HG03442 (cell line): Measurements from ENCODE around the gene ADAMTS3.

Experiments
- ATAC-seq: cut with Tn5 transposase; IDR thresholded peaks from one replicate; pipeline ENCODE4 v1.9.1; 2021; ENCODE audit warnings: mild to moderate bottlenecking, moderate library complexity; ENCODE audit not compliant: unreplicated experiment

Gene ADAMTS3

GRCh38 chr4:72352711-72353110 is 216.3 kb downstream of the ADAMTS3 start:
- no peak for ATAC-seq

DNA sequence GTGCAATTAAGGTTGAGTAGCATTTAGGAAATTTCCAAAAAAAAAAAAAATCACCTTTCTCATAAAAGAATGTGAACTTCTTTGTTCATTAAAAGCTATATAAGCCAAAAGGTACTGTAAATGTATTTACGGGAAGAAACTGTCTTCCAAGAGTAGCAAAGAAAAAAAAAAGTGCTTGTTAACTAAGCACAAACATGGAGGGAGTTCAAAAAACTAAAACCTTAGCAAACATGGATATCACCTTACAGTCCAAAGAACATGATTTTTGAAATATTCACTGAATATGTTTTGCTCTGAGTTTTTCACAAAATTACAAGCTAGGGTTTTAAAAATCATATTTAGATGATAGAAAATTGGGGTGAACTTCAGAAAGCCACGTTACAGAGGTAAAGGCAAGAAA is 217.5 kb downstream of the ADAMTS3 start:
- ATAC-seq: no peak

GRCh38 chr4:72348701-72349100 is 220.3 kb downstream of the ADAMTS3 start:
- ATAC-seq: no peak

GRCh38 chr4:72344418-72344817 is 224.6 kb downstream of the ADAMTS3 start:
- ATAC-seq: no peak

- no peak for ATAC-seq
Measured at GRCh38 chr4:72341432-72341820, 227.6 kb downstream of the ADAMTS3 start.

- ATAC-seq: no peak
Measured at GRCh38 chr4:72340803-72341431, 228.1 kb downstream of the ADAMTS3 start.

DNA sequence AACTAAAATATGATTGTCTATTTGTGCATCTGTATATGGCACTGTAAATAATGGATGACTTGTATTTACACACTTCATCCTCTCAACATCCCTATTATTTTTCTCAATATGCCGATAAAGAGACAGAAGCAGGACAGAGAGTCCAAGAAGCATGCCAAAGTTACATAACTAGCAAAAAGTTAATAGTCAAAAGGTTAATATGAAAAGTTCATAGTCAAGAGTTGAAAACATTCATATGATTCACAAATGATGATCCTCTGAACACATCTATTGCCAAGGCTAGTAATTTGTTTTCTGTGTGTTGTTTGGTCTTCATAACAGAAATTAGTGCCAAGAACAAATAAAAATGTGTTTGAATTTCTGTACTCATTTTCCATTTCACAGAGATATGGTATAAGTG is 231.0 kb downstream of the ADAMTS3 start:
- no peak for ATAC-seq

DNA sequence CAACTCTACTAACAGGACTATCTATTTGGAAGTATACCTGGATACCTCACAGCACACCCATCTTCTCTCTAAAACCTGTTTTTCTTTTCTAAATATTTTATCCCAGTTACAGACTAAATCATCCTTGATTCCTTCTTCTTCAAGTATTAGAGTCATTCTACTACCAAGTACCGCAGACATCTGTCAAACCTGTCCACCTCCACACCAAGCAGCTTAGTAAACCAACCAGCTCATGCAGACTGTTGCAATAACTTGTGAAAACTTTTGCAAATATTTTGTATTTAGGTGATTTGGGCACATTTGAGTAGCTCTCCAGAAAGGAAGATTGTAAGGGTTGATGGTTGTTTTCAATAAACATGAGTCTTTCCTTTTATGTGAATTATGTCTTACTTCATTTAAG is 238.6 kb downstream of the ADAMTS3 start:
- ATAC-seq: no peak

- ATAC-seq: no peak
Measured at GRCh38 chr4:72326692-72327632, 242.1 kb downstream of the ADAMTS3 start.

GRCh38 chr4:72325215-72325614 is 243.8 kb downstream of the ADAMTS3 start:
- ATAC-seq: no peak

DNA sequence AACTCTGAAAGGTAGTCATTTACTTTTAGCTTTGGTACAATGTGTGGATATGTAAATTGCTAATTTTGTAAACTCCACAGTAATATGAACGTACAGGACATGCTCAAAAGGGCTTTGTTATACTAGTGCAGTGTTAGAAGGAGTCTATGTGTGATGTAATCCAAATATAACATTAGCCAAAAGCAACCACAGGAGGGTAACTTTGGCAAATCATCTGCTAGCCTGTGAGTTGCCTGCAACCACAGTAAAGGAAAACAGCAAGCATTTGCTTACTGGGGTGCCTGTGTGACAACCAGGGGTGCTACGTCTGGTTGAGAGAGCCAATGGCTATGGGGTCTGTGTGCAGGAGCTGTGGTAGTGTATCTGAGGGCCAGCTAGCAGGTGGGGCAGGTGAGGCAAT is 245.8 kb downstream of the ADAMTS3 start:
- no peak for ATAC-seq

- ATAC-seq: no peak
Measured at GRCh38 chr4:72320223-72320948, 248.6 kb downstream of the ADAMTS3 start.

GRCh38 chr4:72319601-72320021 is 249.4 kb downstream of the ADAMTS3 start:
- ATAC-seq: no peak

DNA sequence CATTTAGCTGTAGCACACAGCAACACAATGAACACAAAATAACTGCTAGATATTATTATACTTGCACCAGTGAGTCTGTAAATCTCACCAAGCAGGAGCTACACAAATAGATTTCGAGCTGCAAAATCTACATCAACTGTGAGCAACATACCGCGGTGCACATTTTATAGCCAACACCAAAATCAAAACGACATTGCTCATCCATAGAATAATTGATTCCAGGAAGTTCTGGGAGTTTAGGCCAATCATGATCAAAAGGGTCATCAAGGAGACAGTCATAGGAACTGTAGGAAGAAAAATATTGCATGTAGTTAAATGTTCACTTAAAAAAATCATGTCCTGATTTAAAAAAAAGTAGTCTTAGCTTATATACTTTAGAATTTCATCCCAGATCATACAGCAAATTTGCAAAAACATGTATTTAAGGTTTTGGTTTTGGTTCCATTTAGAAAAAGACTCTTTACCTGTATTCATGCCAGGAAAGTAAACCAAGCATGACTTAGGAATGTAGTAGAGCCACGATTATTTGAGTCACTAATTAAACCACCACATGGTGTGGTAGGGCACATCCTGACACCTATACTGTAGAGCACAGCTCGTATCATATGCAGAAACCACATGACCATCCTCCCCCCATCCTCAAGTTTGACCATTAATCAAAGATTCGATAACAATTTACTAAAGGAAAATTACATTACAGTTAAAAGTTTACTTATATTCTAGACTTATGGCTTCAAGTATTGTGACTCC is 250.4 kb downstream of the ADAMTS3 start:
- no peak for ATAC-seq

DNA sequence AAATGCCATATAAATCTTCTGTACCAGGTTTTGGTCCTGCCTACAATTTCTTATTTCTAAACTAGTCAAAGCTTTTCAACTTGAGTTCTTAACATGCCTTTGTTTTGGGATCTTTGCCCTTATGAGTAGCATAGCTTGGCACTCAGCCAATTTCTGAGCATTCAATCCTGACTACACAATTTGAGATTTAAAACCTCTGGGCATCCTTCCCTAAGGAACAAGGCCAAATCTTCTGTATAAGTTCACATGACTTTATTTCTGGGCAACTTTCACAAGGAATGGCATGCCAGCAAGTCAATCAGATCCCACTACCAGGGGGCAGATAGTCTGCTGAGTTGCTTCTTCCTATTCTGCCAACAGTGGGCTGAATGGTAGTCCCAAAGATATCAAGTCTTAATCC is 254.2 kb downstream of the ADAMTS3 start:
- ATAC-seq: no peak

DNA sequence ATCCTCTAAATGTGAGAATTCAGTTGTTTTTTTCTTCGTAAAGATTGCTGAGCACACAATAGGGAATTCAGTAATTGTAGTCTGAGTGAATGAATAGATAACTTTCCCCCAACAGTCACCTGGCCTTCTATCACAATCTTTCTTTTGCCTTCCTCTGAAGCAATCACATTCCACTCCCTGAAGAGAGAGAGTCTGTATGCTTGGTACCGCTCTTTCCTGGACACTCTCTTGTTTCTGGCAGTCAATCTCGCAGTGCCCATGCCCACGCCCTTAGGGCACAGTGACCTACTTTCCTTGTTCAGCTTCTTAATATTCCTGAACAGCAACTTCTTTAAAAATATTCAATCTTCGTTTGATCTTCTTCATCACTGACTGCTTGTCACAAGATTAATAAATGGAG is 255.9 kb downstream of the ADAMTS3 start:
- no peak for ATAC-seq

- no peak for ATAC-seq
Measured at GRCh38 chr4:72312032-72312650, 256.9 kb downstream of the ADAMTS3 start.

- ATAC-seq: no peak
Measured at GRCh38 chr4:72311291-72311690, 257.7 kb downstream of the ADAMTS3 start.

- no peak for ATAC-seq
Measured at GRCh38 chr4:72305620-72306019, 263.4 kb downstream of the ADAMTS3 start.

GRCh38 chr4:72305080-72305479 is 263.9 kb downstream of the ADAMTS3 start:
- ATAC-seq: no peak
